Measurements from ENCODE around the gene OVCA2.
A peak's percentile ranks its signal among the peaks of the same experiment; 100 is the strongest.

Gene OVCA2

DNA sequence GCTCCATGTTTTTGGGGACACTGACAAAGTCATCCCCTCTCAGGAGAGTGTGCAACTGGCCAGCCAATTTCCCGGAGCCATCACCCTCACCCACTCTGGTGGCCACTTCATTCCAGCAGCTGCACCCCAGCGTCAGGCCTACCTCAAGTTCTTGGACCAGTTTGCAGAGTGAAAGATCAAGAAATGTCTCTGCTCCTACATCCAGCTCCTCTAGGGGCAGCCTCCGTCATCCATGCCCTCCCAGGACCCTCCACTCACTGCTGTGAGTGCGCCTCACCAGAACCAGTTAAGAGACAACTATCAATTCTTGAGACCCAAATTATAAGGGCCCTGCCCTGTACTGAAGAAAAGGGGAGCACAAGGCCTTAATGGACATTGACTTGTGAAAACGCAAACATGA is 1.1 kb downstream of the OVCA2 start:
- peak overlapping the region; percentile 65 for H3K4me3 ChIP-seq (ENCODE audit: low read depth, low read length)
- DNase-seq (ENCODE audit: low read depth): no peak
- TF ChIP-seq, protein P1, sequence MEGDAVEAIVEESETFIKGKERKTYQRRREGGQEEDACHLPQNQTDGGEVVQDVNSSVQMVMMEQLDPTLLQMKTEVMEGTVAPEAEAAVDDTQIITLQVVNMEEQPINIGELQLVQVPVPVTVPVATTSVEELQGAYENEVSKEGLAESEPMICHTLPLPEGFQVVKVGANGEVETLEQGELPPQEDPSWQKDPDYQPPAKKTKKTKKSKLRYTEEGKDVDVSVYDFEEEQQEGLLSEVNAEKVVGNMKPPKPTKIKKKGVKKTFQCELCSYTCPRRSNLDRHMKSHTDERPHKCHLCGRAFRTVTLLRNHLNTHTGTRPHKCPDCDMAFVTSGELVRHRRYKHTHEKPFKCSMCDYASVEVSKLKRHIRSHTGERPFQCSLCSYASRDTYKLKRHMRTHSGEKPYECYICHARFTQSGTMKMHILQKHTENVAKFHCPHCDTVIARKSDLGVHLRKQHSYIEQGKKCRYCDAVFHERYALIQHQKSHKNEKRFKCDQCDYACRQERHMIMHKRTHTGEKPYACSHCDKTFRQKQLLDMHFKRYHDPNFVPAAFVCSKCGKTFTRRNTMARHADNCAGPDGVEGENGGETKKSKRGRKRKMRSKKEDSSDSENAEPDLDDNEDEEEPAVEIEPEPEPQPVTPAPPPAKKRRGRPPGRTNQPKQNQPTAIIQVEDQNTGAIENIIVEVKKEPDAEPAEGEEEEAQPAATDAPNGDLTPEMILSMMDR (IDR thresholded peaks at IDR 0.05; ENCODE audit: low read depth, low read length, missing control alignments): peak; percentile 6

GRCh38 chr17:2043785-2044184 is 2.0 kb downstream of the OVCA2 start:
- TF ChIP-seq, protein P1 (IDR thresholded peaks at IDR 0.05; ENCODE audit: low read depth, low read length, missing control alignments): no peak

DNA sequence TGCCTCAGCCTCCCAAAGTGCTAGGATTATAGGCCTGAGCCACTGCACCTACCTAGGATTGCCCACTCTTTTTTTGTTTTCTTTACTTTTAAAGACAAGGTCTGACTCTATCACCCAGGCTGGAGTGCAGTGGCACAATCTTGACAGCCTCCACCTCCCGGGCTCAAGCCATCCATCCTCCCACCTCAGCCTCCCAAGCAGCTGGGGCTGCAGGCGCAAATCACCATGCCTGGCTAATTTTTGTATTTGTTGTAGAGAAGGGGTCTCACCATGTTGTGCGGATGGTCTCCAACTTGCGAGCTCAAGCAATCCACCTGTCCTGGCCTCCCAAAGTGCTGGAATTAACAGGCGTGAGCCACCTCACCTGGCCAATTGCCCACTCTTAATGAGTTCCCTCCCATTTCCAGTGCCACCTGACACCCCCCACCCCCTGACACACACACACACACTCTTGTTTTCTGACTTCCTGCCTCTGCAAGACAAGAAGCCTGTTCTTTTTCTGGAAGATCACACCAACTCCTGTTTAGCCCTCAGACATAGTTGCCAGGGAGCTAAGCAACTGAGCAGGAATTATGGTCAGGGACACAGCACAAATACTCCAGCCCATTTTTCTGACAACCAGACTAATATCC is 2.6 kb downstream of the OVCA2 start:
- TF ChIP-seq, protein P1 (IDR thresholded peaks at IDR 0.05; ENCODE audit: low read depth, low read length, missing control alignments): no peak
- no peak overlapping the region for H3K4me3 ChIP-seq (ENCODE audit: low read depth, low read length)
- DNase-seq (ENCODE audit: low read depth): no peak

More at GRCh38 chr17:2043785-2044184, 2.0 kb downstream of the OVCA2 start:
- no peak overlapping the region for H3K4me3 ChIP-seq (ENCODE audit: low read depth, low read length)
- DNase-seq (ENCODE audit: low read depth): no peak

- H3K4me3 ChIP-seq (ENCODE audit: low read depth, low read length): no peak overlapping the region
- TF ChIP-seq, protein P1 (IDR thresholded peaks at IDR 0.05; ENCODE audit: low read depth, low read length, missing control alignments): no peak
- DNase-seq (ENCODE audit: low read depth): no peak
These were observed 5.8 kb downstream of the OVCA2 start for GRCh38 chr17:2047590-2047989.

DNA sequence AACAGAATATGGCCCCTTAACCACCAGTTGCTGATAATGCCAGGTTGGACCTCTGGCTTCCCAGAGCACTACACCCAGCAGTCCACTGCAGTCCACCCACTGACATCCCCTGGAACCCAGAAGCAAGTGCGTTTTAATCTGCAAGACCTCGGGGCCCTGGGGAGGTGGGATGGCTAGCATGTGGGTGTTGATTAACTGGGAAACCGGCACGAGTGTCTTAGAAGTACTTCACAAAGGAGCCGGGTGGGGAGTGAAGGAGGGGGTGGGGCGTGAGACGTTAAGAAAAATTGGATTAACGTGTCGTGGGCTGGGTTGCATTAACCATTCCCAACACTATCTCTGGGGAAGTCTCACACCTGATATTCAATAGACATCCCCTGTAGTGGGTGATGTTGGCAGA is 7.0 kb downstream of the OVCA2 start:
- DNase-seq (ENCODE audit: low read depth): no peak
- H3K4me3 ChIP-seq (ENCODE audit: low read depth, low read length): no peak overlapping the region
- TF ChIP-seq, protein P1 (IDR thresholded peaks at IDR 0.05; ENCODE audit: low read depth, low read length, missing control alignments): no peak

DNA sequence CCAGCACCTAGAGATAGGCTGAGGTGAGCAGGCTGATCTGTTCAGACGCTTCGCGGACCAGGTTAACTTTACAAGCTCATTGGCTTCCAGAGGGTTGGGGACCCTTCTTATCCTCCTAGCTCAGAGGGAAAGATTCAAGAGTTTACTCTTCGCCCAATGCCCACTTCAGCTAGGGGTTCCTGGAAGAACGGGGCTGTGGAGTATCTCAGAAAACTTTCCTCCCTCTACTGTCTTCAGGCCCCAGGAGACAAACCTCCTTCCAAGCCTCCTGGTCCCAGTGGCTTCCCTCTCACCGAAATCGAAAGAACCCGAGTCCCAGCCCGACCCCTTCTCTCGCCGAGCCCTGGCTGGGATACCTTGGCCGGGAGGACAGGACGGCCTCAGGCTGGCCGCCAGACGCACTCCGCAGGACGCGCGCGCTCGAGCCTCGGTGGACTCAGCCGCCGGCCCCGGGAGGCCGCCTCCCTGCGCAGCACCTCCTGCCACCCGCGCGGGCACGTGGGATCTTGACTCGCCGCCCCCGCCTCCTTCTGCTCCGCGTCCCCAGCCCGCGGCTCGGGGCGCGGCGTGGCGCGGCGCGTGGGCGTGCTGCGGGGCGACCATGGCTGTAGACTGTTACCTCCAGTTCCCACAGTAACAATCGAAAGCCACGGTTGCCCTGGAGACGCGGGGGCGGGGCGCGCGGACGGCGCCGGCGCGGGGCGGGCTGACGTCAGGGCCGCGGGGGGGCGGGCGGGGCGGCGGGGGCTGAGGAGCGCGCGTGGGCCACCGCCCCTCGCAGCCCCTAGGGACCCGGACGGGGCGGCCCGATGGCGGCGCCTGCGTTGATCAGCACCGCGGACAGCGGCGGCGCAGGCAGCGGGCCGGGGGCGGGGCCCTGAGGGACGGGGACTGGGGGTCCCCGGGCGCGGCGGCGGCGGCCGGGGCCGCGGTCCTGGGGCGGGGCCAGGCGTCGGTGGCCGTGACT is 7.8 kb downstream of the OVCA2 start:
- no peak for DNase-seq (ENCODE audit: low read depth)
- TF ChIP-seq, protein P1 (IDR thresholded peaks at IDR 0.05; ENCODE audit: low read depth, low read length, missing control alignments): no peak
- peak overlapping the region; percentile 68 for H3K4me3 ChIP-seq (ENCODE audit: low read depth, low read length)

Data from GM12864 (cell line).